ENCODE results near the gene PMS1. TPM values are rescaled to one million over a fixed set of nuclear protein-coding genes. Genes with fewer than 3 reads are reported as not detected.
A peak's percentile ranks its signal among the peaks of the same experiment; 100 is the strongest.

PMS1 gene
- total RNA-seq, 1 experiment from 2014 or later: 50.9 TPM

DNA sequence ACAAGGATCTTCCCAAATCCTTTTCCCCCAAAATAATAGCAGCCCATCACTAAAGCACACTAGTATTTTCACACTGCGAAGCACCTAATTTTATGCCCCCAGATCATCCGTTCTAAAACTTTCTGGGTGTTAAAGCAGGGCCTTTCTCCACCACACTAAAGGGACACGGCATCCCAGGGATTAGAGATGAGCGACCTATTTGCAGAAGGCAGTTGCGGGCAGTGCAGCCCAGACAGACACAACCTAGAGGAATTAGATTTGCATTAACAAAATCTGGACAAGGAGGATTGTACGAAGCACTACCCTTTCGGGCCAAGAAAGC is 22.1 kb upstream of the PMS1 start:
- Mint-ChIP-seq H3K4me3 (ENCODE audit: unreplicated experiment) (peak overlapping the region; percentile 94), H3K9me3 (ENCODE audit: unreplicated experiment) (no peaks in the 10 kb centered on the region), H3K27ac (ENCODE audit: low read depth, unreplicated experiment) (peak overlapping the region; percentile 78), H3K36me3 (ENCODE audit: insufficient read depth, unreplicated experiment) (peaks cover 19% of the 10 kb centered on the region), H3K27me3 (ENCODE audit: insufficient read depth, unreplicated experiment) (no peaks in the 10 kb centered on the region), H3K4me1 (ENCODE audit: insufficient read depth, unreplicated experiment) (no peaks in the 10 kb centered on the region)
- ChIA-PET CTCF (interaction anchor here (0.7 to 4.7 kb wide), 16 partner anchors 9 to 319 kb away, joined by 3 to 31 read pairs (median 5); partner anchors contain the start of genes ASNSD1, ORMDL1 and PMS1), POLR2A (interaction anchor here (0.6 to 5.1 kb wide), 22 partner anchors 9 to 1890 kb away, joined by 3 to 86 read pairs (median 4); partner anchors contain the start of genes ANKAR, ASNSD1, ORMDL1 and PMS1)
- TSS peak; percentile 41 for BruUV-seq (replicated peaks)
- TF ChIP-seq, protein P1, sequence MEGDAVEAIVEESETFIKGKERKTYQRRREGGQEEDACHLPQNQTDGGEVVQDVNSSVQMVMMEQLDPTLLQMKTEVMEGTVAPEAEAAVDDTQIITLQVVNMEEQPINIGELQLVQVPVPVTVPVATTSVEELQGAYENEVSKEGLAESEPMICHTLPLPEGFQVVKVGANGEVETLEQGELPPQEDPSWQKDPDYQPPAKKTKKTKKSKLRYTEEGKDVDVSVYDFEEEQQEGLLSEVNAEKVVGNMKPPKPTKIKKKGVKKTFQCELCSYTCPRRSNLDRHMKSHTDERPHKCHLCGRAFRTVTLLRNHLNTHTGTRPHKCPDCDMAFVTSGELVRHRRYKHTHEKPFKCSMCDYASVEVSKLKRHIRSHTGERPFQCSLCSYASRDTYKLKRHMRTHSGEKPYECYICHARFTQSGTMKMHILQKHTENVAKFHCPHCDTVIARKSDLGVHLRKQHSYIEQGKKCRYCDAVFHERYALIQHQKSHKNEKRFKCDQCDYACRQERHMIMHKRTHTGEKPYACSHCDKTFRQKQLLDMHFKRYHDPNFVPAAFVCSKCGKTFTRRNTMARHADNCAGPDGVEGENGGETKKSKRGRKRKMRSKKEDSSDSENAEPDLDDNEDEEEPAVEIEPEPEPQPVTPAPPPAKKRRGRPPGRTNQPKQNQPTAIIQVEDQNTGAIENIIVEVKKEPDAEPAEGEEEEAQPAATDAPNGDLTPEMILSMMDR (IDR thresholded peaks at IDR 0.05; ENCODE audit: unreplicated experiment): no peak
- DNase-seq (ENCODE audit: unreplicated experiment): no peak
- intact Hi-C loops (cut with micrococcal nuclease): loop anchor here (2.0 kb wide), 1 partner anchor 101 kb away; the partner anchor contains the start of gene ASNSD1

DNA sequence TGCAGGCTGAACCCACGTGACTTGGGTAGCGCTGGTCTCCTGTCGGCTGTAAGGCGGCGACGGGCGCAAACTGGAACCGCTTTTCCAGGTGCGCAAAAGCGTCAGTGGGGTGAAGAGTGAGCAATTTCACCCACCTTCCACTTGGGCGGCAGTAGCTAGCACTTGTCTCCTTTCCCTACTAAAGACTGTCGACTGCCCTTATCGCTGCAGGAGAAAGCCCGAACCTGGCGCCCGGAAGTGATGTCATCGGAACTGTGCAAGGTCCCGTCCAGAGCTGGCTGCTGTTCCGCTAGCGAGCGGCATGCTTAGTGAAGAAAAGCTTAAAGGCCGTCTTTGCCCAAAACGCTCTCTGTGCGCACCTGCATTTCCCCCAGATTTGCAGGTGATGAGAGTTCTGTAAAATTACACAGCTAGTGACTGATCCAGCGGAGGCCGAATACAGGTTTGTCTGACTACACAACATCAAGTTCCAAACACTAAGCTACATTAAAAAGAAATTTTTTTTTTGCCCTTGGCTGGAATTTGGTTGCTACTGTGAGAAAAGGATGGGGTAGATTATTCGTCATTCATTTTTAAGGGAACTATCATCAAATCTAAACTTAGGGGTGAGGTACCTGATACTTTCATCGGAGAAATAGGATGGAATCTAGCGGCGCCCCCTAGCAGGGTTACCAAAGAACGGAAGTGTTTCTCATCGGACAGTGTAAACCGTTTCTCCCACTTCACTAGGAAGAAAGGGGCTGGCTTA is 21.5 kb upstream of the PMS1 start, which contains the start of gene OSGEPL1:
TSS of gene OSGEPL1 (minus strand) at position 242 of the 748 bp plus-strand sequence. CDS start 1,152 bp downstream, outside the sequence.
- TF ChIP-seq, protein P1 (IDR thresholded peaks at IDR 0.05; ENCODE audit: unreplicated experiment): peak; percentile 46
- POLR2A ChIA-PET: interaction anchor here (0.6 to 5.1 kb wide), 28 partner anchors 8 to 1890 kb away, joined by 3 to 86 read pairs (median 4); partner anchors contain the start of genes ANKAR, ASNSD1, ORMDL1 and PMS1
- CTCF ChIA-PET: interaction anchor here (0.6 to 4.7 kb wide), 26 partner anchors 10 to 413 kb away, joined by 3 to 31 read pairs (median 4); partner anchors contain the start of genes ASNSD1, ORMDL1 and PMS1
- no peaks in the 10 kb centered on the region for H3K27me3 Mint-ChIP-seq (ENCODE audit: insufficient read depth, unreplicated experiment)
- TSS peak; percentile 74 for BruUV-seq (replicated peaks)
- H3K9me3 Mint-ChIP-seq (ENCODE audit: unreplicated experiment): no peaks in the 10 kb centered on the region
- H3K4me1 Mint-ChIP-seq (ENCODE audit: insufficient read depth, unreplicated experiment): no peaks in the 10 kb centered on the region
- peak within 1 kb of the TSS; percentile 94 for H3K4me3 Mint-ChIP-seq (ENCODE audit: unreplicated experiment)
- intact Hi-C loops (cut with micrococcal nuclease): loop anchor here (1.0 to 2.0 kb wide), 2 partner anchors 88 to 102 kb away; partner anchors contain the start of genes ANKAR and ASNSD1
- peak; percentile 93 for DNase-seq (ENCODE audit: unreplicated experiment)
- H3K27ac Mint-ChIP-seq (ENCODE audit: low read depth, unreplicated experiment): peak within 1 kb of the TSS; percentile 78
- peaks cover 21% of the 10 kb centered on the region for H3K36me3 Mint-ChIP-seq (ENCODE audit: insufficient read depth, unreplicated experiment)

DNA sequence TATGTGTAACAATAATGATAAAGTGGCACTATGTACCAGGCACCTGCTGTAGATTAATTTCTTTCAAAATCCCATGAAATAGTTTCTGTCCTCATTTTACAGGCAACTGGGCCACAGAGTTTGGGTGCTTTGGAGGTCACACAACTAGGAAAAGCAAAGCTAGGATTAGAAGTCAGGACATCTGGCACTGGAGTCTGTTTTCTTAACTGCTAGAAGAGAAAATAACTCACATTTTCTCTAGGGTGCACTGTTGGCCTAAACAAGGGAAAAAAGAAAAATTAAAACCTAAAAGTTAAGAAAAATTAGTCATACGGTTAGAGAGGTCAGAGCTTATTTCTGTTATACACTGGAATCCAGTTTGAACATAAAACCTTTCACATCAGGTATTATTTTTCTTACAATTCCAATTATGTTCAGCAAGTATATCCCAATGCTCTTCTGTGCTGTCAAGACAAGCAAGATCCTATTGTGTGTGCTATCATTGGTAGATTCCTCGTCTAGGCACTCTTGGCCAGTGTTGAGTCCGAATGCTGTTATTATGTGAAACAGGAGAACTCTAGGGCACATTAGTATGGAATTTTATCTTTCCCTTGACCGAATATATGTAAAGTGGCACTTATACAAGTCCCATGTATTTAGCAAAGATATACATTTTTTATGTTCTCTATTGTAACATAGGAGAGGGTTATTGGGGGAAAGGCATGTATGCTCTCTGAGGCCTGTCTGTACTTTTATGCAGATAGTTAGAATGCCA is 20.2 kb upstream of the PMS1 start:
- intact Hi-C loops (cut with micrococcal nuclease): loop anchor here (1.0 to 2.0 kb wide), 2 partner anchors 90 to 103 kb away; partner anchors contain the start of genes ANKAR and ASNSD1
- Mint-ChIP-seq H3K27ac (ENCODE audit: low read depth, unreplicated experiment) (peak overlapping the region; percentile 78), H3K9me3 (ENCODE audit: unreplicated experiment) (no peaks in the 10 kb centered on the region), H3K4me1 (ENCODE audit: insufficient read depth, unreplicated experiment) (no peaks in the 10 kb centered on the region), H3K27me3 (ENCODE audit: insufficient read depth, unreplicated experiment) (no peaks in the 10 kb centered on the region), H3K36me3 (ENCODE audit: insufficient read depth, unreplicated experiment) (peaks cover 34% of the 10 kb centered on the region), H3K4me3 (ENCODE audit: unreplicated experiment) (peak overlapping the region; percentile 94)
- BruUV-seq (replicated peaks): no TSS peak
- CTCF ChIA-PET: interaction anchor here (0.6 to 4.7 kb wide), 16 partner anchors 9 to 526 kb away, joined by 3 to 31 read pairs (median 6); partner anchors contain the start of gene ASNSD1
- DNase-seq (ENCODE audit: unreplicated experiment): no peak
- POLR2A ChIA-PET: interaction anchor here (0.6 to 5.1 kb wide), 9 partner anchors 11 to 795 kb away, joined by 3 to 86 read pairs (median 9); partner anchors contain the start of genes ASNSD1, ORMDL1 and PMS1
- TF ChIP-seq, protein P1 (IDR thresholded peaks at IDR 0.05; ENCODE audit: unreplicated experiment): no peak
